Dedifferentiated amniotic fluid mesenchymal stem cell (primary cell): Measurements from ENCODE around the gene INSIG1.

Experiments
- DNase-seq: peaks from one replicate; pipeline ENCODE4 v3.0.0-alpha.2; 2016; ENCODE audit errors: extremely low spot score

The INSIG1 gene

DNA sequence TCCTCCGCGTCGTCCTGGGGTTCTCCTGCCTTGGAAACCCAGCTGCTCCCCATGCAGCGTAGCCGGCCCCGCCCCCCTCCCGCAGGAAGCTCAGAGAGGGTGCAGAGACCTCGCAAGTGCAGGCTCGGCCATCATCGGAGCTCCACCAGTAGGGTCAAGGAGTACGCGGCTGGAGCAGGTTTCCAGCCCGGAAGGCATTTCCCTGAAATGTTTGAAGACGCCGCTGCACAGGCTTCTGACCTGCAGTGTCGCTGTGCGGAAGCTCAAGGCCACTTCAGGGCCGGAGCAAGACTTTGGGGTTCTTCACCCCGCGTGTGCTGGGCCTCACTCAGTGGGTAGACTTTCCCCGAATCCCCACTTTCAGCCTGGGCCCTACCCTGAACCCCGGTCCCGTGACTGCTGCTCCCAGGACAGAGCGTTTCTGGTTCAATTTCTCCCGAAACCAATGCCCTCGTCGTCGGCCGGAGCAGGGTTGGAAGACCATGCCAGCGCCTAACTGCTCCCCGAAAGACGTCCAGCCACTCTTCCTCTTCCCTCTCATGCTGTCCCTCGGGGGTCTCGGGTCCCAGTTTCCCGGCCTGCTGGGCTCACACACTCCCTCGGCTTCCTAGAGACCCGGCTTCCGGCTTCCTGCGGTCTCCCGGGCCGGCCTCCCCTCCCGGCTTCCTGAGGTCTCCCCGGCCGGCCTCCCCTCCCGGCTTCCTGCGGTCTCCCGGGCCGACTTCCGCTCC is 52.1 kb downstream of the INSIG1 start:
- no peak for DNase-seq

DNA sequence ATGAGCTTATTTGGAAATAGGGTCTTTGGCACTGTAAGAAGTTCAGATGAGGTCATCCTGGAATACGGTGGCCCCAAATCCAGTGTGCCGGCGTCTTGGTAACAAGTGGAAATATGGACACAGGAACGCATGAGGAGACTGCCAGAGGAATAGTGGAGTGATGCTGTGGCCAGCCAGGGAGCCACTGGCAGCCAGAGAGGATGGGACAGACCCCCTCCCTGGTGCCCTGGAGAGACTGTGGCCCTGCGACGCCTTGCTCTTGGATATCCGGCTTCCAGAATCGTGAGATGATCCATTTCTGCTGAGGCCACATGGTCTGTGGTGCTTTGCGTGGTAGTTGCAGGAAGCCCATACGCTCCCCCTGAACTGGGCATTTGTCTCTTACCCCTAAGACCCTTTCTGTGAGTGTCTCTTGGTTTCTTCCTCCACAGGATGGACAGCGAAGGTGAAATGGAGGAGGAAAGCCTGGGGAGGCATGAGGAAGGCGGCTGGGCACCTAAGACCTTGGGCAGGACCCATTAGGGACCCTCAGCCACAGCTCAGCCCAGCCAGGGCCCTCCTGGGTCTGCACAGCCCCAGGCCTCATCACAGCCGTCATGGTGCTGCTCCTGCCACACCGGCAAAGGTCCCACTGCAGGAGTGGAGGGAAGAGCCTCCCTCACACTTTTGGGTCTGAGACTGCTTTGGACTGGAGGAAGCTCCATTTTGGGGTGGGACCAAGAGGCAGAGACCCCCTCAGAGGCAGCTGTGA is 53.6 kb downstream of the INSIG1 start:
- no peak for DNase-seq

DNA sequence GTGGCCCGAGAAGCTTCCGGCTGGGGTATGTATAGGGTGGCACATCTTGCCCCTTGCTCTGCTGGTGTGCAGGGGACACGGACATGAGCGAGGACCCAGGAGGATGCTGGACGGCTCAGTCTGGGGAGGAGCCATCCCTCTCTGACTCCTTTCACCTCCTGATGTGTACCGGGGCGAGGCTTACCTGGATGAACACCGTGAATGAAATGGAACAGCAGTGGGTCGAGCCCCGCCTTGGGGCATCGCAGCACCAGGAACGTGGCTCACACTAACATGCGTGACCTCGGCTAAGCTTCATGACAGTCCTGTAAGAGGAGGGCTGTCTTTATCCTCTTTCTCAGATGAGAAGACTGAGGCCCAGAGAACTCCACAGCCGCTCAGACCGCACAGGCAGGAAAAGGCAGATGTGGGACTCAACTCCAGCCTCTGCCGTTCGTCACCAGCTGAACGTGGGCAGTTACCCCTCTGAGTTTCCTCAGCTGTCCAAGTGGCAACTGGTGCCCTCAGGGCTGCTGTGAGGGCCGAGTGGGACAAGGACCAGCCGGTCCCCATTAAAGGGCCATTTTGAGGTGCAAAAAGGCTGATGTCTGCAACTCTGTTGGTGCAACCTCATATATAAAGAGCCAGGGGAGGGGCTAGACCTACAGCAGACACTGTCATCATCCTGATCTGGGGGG is 54.5 kb downstream of the INSIG1 start:
- no peak for DNase-seq

DNA sequence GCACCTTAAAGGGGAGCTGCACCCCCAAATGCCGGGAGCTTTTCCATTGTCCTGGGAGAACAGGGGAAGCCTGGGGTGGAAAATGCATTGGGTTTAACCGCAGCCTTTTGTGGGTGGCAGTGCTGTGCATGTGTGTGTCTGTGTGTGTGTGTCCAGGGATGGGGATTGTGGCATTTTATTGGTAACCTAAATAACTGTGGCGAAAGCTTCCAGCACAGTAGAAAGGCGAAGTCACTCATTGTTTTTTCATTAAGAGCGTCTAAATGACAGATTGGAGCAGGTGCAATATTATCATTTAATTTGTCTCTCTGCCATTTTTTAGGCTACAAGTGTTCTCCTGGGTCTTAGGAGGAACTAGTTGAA is 55.1 kb downstream of the INSIG1 start:
- DNase-seq, result no peak

DNA sequence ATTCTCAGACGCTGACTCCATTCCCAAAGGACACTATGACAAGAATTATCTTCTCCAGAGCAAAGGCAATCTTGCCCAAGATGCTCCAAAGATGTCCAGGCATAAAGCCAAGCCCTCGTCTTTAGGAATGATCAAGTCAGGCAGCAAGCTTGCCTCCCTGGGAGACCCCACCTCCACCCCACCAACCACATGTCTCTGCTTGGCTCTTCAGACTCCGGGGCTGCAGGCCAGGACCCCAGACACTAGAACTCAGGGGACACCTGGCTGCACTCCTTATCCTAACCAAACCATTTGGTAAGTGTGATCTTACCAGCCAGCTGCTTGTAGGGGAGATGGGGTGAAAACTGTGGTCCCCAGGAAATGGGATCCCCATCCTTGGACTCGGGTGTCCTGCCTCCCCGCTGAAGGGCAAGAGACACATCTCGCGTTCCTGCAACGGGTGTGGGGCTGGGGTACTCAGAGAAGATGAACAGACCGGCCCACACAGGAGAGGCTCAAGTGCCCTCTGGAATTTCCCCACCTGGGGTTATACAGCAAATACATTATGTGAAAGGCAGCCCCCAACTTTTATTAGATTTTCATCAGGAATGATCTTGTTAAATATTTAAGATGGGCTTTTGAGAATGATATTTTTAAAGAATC is 55.7 kb downstream of the INSIG1 start:
- no peak for DNase-seq

DNA sequence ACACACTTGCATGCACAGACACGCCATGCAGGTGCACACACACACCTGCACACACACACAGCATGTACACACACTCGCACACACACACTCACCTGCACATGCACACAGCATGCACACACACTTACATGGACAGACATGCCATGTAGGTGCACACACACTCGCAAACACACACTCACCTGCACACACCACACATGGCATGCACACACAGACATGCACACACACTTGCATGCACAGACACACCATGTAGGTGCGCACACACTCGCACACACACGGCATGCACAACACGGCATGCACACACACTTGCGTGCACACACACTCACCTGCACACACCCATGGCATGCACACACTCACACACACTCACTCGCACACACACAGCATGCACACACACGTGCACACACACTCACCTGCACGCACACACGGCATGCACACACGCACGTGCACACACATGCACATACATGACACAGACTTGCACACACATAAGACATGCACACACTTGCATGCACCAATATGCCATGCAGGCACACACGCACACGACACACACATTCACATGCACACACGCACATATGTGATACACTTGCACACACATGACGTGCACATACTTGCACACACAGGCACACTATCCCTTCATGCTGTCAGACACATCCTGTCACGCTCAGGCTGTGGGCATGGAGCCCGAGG is 56.8 kb downstream of the INSIG1 start:
- no peak for DNase-seq

DNA sequence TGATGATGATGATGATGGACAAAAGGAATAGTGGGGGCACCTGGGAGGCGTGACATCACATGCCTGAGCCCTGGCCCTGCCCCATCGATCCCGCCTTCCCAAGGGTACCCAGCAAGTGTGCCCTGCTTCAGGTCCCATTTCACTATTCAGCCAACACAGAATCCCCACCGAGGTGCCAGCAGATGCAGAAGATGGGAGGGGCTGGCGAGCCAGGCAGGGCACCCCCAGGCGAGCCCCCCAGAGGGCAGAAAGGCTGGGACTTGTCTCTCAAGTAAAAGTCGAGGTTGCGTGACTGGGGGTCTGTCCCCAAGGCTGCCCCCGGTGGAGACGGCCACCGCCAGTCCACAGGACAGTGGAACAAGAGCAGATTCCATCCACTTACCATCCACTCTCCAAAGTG is 57.5 kb downstream of the INSIG1 start:
- DNase-seq, result no peak

DNA sequence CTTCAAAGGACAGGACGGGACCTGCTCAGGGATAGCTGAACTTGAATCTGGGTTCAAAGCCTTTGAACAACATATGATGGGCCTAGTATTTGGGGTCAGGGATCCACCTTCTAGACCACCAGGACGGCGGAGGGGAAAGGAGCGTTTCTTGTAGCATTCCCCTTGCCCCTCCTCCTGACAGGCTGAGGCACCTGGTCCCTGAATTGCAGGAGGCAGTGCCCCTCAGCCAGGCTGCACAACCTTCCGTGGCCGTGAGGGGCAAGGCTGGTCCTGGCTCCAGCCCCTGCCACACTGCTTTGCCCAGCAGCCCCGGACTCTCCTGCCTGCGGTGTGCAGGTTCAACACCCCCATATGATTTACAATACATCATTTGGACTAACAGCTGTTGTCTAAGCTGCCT is 58.1 kb downstream of the INSIG1 start:
- no peak for DNase-seq

DNA sequence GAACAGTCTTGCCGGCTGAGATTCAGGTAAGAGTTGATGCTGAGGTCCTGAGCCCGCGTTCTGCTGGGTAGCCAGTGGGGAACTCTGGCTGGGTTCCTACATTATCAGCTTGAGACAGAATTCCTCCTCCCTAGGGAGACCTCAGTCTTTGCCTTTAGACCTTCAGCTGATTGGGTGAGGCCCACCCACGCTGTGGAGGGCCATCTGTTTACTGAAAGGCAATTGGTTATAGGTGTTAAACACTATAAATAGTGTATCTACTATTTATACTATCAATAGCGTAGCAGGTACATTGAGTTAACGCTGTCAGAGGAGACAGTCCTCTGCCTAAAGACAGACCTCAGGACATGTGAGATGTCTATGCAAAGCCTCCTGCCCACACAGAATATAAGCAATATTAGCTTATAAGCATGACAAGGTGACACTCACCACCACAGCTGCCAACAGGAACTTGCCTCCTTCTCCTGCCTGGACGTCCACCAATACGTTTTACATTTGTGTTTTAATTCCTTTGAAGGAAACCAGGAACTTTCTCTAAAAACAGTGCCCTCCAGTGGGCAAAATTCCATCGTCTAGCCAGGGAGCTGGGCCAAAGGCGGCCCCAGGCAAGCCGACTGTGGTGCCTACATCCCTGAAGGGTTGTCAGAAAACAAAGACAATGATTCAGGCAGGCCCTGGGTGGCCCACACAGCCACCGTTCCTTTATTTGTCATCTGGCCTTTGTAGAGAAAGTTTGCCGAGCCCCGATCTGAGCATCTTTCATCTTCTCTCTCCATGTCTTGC is 58.8 kb downstream of the INSIG1 start:
- DNase-seq, result no peak

DNA sequence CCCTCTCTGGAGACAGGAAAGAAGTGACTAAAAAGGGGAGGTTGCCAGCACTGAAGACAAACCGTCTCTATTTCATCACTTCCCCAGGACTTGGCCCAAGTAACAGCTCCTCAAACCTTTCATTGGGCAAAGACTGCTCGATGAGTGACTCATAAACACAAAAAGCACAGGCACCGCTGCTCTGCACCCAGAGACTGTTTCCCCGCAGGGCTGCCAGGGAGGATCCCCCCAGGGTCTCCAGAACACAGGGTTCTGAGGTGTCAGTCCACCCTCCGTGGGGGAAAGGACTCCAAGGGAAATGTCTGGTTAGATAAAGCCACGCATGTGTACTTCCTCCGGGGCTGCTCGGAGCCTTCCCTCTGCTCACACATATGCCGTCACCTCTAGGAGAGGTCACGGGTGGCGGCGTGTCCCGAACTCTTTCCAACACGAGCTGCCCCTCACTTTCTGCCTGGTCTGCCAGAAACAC is 59.9 kb downstream of the INSIG1 start:
- DNase-seq, result no peak

DNA sequence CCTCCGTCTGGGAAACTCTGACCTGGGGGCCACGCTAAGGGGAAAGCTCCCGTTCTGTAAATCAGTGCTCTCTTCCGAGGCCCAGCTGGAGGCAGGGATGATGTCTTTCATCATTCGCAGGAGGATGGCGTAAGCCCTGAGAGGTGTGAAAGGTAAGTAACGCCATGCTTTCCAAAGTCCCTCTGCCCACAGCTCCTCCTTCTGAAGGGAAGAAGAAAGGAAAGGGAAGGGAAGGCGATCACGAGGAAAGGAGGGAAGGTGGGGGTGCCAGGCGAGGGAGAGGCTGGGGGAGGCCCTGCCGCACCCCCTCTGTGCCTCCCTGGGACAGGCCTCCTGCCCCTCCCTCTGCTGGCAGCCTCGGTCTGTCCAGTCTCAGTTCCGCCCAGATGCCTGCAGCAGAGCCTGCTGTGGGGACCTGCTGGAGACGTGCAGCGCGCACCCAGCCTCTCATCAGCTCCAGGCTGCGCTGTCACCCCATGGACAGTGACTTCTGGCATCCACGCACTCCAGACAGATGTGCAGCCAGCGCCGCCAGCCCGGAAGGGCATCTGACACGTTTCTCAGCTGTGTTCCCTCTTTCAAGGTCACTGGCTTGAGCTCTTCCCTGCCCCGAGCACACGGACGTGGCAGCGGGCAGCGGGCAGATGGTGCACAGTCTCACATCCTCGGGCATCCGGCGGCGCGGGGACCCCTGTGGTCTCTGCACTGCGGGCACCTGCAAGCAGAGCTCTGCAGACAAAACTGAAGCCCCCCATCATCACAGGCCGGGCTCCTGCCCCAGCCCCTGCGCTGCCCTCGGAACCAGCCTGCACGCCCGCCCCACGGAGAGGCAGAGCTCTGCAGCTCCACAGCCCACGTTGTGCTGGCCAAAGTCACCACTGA is 60.6 kb downstream of the INSIG1 start:
- no peak for DNase-seq

DNA sequence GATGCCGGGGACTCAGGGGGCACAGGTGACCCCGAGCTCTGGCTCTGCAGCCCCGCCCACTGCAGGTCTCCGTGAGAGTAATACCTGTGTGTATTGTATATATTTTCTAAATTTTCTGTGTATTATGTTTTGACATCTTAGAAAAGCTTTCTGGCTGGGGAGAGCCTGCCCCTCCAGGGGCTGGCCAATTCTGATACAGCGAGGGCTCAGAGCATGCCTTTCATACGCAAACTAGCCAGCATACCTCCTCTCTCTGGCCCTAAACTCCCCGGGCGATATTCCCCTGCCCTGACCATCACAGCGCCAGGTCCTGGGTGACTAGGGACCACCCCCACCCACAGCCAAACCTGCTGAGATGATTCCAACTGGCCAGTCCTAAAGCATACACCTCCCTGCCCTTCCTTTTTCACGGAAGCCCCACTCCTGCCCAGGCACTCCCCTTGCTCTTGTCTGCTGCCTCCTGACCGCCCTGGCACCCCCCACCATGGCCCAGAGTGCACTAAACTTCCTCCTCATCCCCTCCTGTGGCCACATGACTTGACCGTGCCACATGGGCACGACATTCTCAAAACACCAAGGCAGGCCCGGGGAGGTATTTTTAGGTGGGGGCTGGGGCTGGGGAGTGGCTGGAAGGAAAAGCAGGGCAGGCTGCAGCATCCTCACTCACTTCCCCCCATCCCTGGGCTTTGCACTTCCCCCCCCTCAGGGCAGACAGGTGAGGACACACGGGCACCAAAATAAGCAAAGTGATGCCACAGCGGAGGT is 61.5 kb downstream of the INSIG1 start:
- no peak for DNase-seq
